Measurements from ENCODE around the gene MIOS. TPM values are rescaled to one million over a fixed set of nuclear protein-coding genes. Genes with fewer than 3 reads are reported as not detected.

MIOS gene
- total and polyA plus RNA-seq, 2 of the 8 experiments (the other 6 are each of a cell fraction or from before 2014, with no cell fraction given): 15.5 to 50.7 TPM

GRCh38 chr7:7620644-7621210 is 54.0 kb downstream of the MIOS start:
- TF ChIP-seq SIRT6 (IDR thresholded peaks at IDR 0.05; ENCODE audit: low read length): no peak
- TF ChIP-seq KDM4A (IDR thresholded peaks at IDR 0.05; ENCODE audit: low read depth, low read length, severe bottlenecking): no peak
- no peak for TF ChIP-seq ASH2L (IDR thresholded peaks at IDR 0.05; ENCODE audit: low read length)
- no peak for TF ChIP-seq CHD2 (IDR thresholded peaks at IDR 0.05; ENCODE audit: low read length)
- TF ChIP-seq CBX5 (IDR thresholded peaks at IDR 0.05; ENCODE audit: low read depth, low read length): no peak
- TF ChIP-seq YY1 (IDR thresholded peaks at IDR 0.05; ENCODE audit: low read depth, low read length): no peak
- TF ChIP-seq SP1 (IDR thresholded peaks at IDR 0.05; ENCODE audit: low read depth, low read length): no peak
- no peak for TF ChIP-seq RFX5 (IDR thresholded peaks at IDR 0.05; ENCODE audit: borderline replicate concordance, low read depth, low read length)
- TF ChIP-seq EZH2 (IDR thresholded peaks at IDR 0.05; ENCODE audit: low read depth, low read length, severe bottlenecking): no peak
- TF ChIP-seq E2F6 (IDR thresholded peaks at IDR 0.05): no peak
- Histone ChIP-seq H3K36me3 (ENCODE audit: control insufficient read depth in 2 of 4, insufficient read depth in 4 of 4, low read length in 3 of 4) (no peaks in the 10 kb centered on the region), H2AFZ (ENCODE audit: low read length) (no peak overlapping the region), H2BK12ac (ENCODE audit: low read depth, low read length) (no peak overlapping the region), H3K18ac (ENCODE audit: extremely low read depth, low read length) (no peak overlapping the region), H3K4me1 (replicated peaks in 1 of 4; ENCODE audit: control insufficient read depth in 3 of 4, insufficient read depth in 4 of 4, low read length in 3 of 4) (no peaks in the 10 kb centered on the region), H3K23ac (ENCODE audit: insufficient read length) (no peak overlapping the region), H3K79me2 (ENCODE audit: control insufficient read depth in 1 of 2, insufficient read depth in 2 of 2, low read length in 2 of 2) (no peaks in the 10 kb centered on the region), H3K4me3 (ENCODE audit: extremely low read depth in 1 of 4, insufficient read depth in 2 of 4, low read depth in 3 of 4, low read length in 4 of 4) (no peak overlapping the region), H3K27me3 (replicated peaks in 1 of 4; ENCODE audit: control insufficient read depth in 3 of 4, extremely low read depth in 1 of 4, insufficient read depth in 3 of 4, low read length in 3 of 4) (no peaks in the 10 kb centered on the region), H4K5ac (ENCODE audit: insufficient read length, low read depth, low read length) (no peak overlapping the region), H2BK5ac (ENCODE audit: low read depth, low read length) (no peak overlapping the region), H3K56ac (replicated peaks; ENCODE audit: insufficient read length, low read depth, low read length) (no peak overlapping the region), H4K20me1 (replicated peaks in 1 of 2; ENCODE audit: control insufficient read depth in 1 of 2, insufficient read depth in 2 of 2, low read length in 2 of 2) (no peaks in the 10 kb centered on the region), H3K27ac (ENCODE audit: low read depth, low read length) (no peak overlapping the region), H2BK20ac (ENCODE audit: low read length) (no peak overlapping the region), H3K9me3 (ENCODE audit: insufficient read depth in 2 of 2, low read depth in 1 of 2, low read length in 1 of 2) (0 out of 4 replicates have a peak, but pooled peaks cover 0 to 4% of the 10 kb centered on the region in 2 experiments), H3K23me2 (ENCODE audit: low read depth, low read length) (no peaks in the 10 kb centered on the region), H2BK15ac (ENCODE audit: low read length) (no peak overlapping the region), H3K4me2 (ENCODE audit: insufficient read depth in 1 of 2, low read depth in 2 of 2, low read length in 2 of 2) (no peak overlapping the region), H3K79me1 (ENCODE audit: low read depth, low read length) (no peaks in the 10 kb centered on the region), H2BK120ac (replicated peaks; ENCODE audit: low read depth, low read length) (no peak overlapping the region), H2AK5ac (ENCODE audit: low read depth, low read length) (no peak overlapping the region), H4K91ac (replicated peaks; ENCODE audit: insufficient read length, low read length) (no peak overlapping the region), H3K4ac (replicated peaks; ENCODE audit: insufficient read length, low read depth, low read length) (no peak overlapping the region), H3K9ac (replicated peaks in 1 of 4; ENCODE audit: extremely low read depth in 1 of 4, low read depth in 3 of 4, low read length in 3 of 4) (no peak overlapping the region), H3K14ac (ENCODE audit: insufficient read length) (no peak overlapping the region), H4K8ac (ENCODE audit: extremely low read depth, insufficient read depth, low read length) (no peak overlapping the region)
- CTCF ChIA-PET (ENCODE audit: partially characterized antibody): interaction anchor here (1.0 kb wide), 1 partner anchor 287 kb away, joined by 3 read pairs; no protein-coding TSS in a partner anchor
- DNase-seq (ENCODE audit: low read depth in 1 of 2, low spot score in 2 of 2) (no peak), FAIRE-seq (no peak)
- POLR2A ChIA-PET (ENCODE audit: partially characterized antibody): no interaction called here

Data from H1 (cell line).